Uterus (tissue), 2 donors: Measurements from ENCODE around the gene ZNF629.

Experiments
- CTCF ChIP-seq, 4 experiments: fragments of 200-600 bp in 2 of 4; fragments of 450-650 bp in 2 of 4; sonication (generic) in 2 of 4; IDR thresholded peaks; one replicate each; pipeline ENCODE4 v1.5.1; 2016 to 2019; ENCODE audit warnings: antibody characterized with exemption in 4 of 4, mild to moderate bottlenecking in 2 of 4, moderate library complexity in 1 of 4
- POLR2A ChIP-seq, 2 donors: fragments of 450-650 bp; IDR thresholded peaks; one replicate each; pipeline ENCODE4 v1.6.1; 2016; ENCODE audit warnings: antibody characterized with exemption in 2 of 2, mild to moderate bottlenecking in 1 of 2, moderate library complexity in 1 of 2

- no peak for TF ChIP-seq CTCF (IDR thresholded peaks at IDR 0.05)
- no peak for TF ChIP-seq POLR2A (IDR thresholded peaks at IDR 0.05)
Measured at GRCh38 chr16:30816769-30817168, 29.8 kb upstream of the ZNF629 start.
